ENCODE results near the gene FOXK1. TPM values are rescaled to one million over a fixed set of nuclear protein-coding genes. Genes with fewer than 3 reads are reported as not detected.

FOXK1 gene
- total RNA-seq, 1 donor from 2014 or later: 41.7 TPM

DNA sequence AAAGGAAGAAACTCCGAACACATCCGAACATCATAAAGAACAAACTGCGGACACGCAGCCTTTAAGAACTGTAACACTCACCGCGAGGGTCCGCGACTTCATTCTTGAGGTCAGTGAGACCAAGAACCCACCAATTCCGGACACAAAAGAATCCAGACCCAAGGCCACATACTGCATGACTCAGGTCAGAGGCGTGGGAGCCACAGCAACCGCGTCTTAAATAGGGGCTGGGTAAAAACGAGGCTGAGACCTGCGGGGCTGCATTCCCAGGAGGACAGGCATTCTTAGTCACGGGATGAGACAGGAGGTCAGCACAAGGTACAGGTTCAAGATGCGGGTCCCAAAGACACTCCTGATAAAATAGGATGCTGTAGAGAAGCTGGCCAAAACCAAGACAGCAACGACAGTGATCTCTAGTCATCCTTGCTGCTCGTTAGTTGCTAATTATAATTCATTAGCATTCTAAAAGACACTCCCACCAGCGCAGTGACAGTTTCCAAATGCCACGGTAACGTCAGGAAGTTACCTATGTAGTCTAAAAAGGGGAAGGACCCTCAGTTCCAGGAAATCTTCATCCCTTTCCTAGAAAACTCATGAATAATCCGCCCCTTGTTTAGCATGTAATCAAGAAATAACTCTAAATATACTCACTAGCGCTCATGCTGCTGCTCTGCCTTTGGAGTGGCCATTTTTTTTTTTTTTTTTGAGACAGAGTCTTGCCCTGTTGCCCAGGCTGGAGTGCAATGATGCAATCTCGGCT is 112.7 kb downstream of the FOXK1 start:
- Mint-ChIP-seq H3K4me1 (ENCODE audit: low read depth, unreplicated experiment) (peaks cover 6% of the 10 kb centered on the region), H3K27me3 (ENCODE audit: unreplicated experiment) (peaks cover 6% of the 10 kb centered on the region), H3K27ac (ENCODE audit: unreplicated experiment) (no peak overlapping the region), H3K9me3 (ENCODE audit: unreplicated experiment) (peaks cover 9% of the 10 kb centered on the region), H3K36me3 (ENCODE audit: unreplicated experiment) (peaks cover 4% of the 10 kb centered on the region), H3K4me3 (ENCODE audit: unreplicated experiment) (peak overlapping the region; percentile 39)
- TF ChIP-seq, protein P1, sequence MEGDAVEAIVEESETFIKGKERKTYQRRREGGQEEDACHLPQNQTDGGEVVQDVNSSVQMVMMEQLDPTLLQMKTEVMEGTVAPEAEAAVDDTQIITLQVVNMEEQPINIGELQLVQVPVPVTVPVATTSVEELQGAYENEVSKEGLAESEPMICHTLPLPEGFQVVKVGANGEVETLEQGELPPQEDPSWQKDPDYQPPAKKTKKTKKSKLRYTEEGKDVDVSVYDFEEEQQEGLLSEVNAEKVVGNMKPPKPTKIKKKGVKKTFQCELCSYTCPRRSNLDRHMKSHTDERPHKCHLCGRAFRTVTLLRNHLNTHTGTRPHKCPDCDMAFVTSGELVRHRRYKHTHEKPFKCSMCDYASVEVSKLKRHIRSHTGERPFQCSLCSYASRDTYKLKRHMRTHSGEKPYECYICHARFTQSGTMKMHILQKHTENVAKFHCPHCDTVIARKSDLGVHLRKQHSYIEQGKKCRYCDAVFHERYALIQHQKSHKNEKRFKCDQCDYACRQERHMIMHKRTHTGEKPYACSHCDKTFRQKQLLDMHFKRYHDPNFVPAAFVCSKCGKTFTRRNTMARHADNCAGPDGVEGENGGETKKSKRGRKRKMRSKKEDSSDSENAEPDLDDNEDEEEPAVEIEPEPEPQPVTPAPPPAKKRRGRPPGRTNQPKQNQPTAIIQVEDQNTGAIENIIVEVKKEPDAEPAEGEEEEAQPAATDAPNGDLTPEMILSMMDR (IDR thresholded peaks at IDR 0.05; ENCODE audit: partially characterized antibody, unreplicated experiment): no peak
- no peak for DNase-seq

- H3K4me3 Mint-ChIP-seq (ENCODE audit: unreplicated experiment): no peak overlapping the region
- peaks cover 12% of the 10 kb centered on the region for H3K9me3 Mint-ChIP-seq (ENCODE audit: unreplicated experiment)
- H3K27me3 Mint-ChIP-seq (ENCODE audit: unreplicated experiment): peaks cover 12% of the 10 kb centered on the region
- H3K36me3 Mint-ChIP-seq (ENCODE audit: unreplicated experiment): peaks cover 4% of the 10 kb centered on the region
- no peak overlapping the region for H3K27ac Mint-ChIP-seq (ENCODE audit: unreplicated experiment)
- H3K4me1 Mint-ChIP-seq (ENCODE audit: low read depth, unreplicated experiment): peaks cover 12% of the 10 kb centered on the region
- DNase-seq: no peak
- TF ChIP-seq, protein P1 (IDR thresholded peaks at IDR 0.05; ENCODE audit: partially characterized antibody, unreplicated experiment): no peak
Measured at GRCh38 chr7:4796453-4796852, 114.4 kb downstream of the FOXK1 start.

- H3K27ac Mint-ChIP-seq (ENCODE audit: unreplicated experiment): no peak overlapping the region
- H3K36me3 Mint-ChIP-seq (ENCODE audit: unreplicated experiment): peaks cover 4% of the 10 kb centered on the region
- peak; percentile 84 for DNase-seq
- H3K9me3 Mint-ChIP-seq (ENCODE audit: unreplicated experiment): peaks cover 12% of the 10 kb centered on the region
- H3K4me1 Mint-ChIP-seq (ENCODE audit: low read depth, unreplicated experiment): peaks cover 12% of the 10 kb centered on the region
- peaks cover 9% of the 10 kb centered on the region for H3K27me3 Mint-ChIP-seq (ENCODE audit: unreplicated experiment)
- H3K4me3 Mint-ChIP-seq (ENCODE audit: unreplicated experiment): no peak overlapping the region
- TF ChIP-seq, protein P1 (IDR thresholded peaks at IDR 0.05; ENCODE audit: partially characterized antibody, unreplicated experiment): peak; percentile 92
Measured at GRCh38 chr7:4797858-4798705, 116.0 kb downstream of the FOXK1 start.

GRCh38 chr7:4798706-4799235 is 116.7 kb downstream of the FOXK1 start:
- H3K27me3 Mint-ChIP-seq (ENCODE audit: unreplicated experiment): peaks cover 9% of the 10 kb centered on the region
- H3K9me3 Mint-ChIP-seq (ENCODE audit: unreplicated experiment): peaks cover 12% of the 10 kb centered on the region
- peaks cover 4% of the 10 kb centered on the region for H3K36me3 Mint-ChIP-seq (ENCODE audit: unreplicated experiment)
- H3K4me1 Mint-ChIP-seq (ENCODE audit: low read depth, unreplicated experiment): peaks cover 12% of the 10 kb centered on the region
- DNase-seq: peak; percentile 16
- TF ChIP-seq, protein P1 (IDR thresholded peaks at IDR 0.05; ENCODE audit: partially characterized antibody, unreplicated experiment): no peak
- H3K4me3 Mint-ChIP-seq (ENCODE audit: unreplicated experiment): no peak overlapping the region
- H3K27ac Mint-ChIP-seq (ENCODE audit: unreplicated experiment): no peak overlapping the region

Measured in glutamatergic neuron (in vitro differentiated cells).